GM12878 (cell line): ENCODE results near the gene CPT1C. TPM values are rescaled to one million over a fixed set of nuclear protein-coding genes. Genes with fewer than 3 reads are reported as not detected.

ENCODE experiments used
- ATAC-seq: fragments of 200-7000 bp; cut with Tn5 transposase; 3 replicates; pipeline ENCODE4 v1.9.1; 2020; ENCODE audit warnings: mild to moderate bottlenecking, moderate library complexity
- BruUV-seq: library from RNA; stranded (reverse); fragments of 400-500 nt; replicated peaks from 2 replicates; lab custom pipeline; 2021; lab: Mats Ljungman, UMichigan
- CTCF ChIA-PET: fragments of 300-600 bp; sonication (Branson Sonifier 250); formaldehyde crosslinking; extraction: SDS; loops from one replicate; lab custom pipeline; 2021; ENCODE audit warnings: inconsistent platforms; lab: Yijun Ruan, JAX
- POLR2A ChIA-PET: fragments of 350-600 bp; formaldehyde crosslinking; extraction: SDS; loops from one replicate; lab custom pipeline; 2021; ENCODE audit warnings: inconsistent platforms; lab: Charles Lee
- RAD21 ChIA-PET: fragments of 300-600 bp; sonication (Branson Sonifier 250); formaldehyde crosslinking; loops from one replicate; lab custom pipeline; 2023; ENCODE audit warnings: antibody characterized with exemption; ENCODE audit not compliant: unreplicated experiment; lab: Charles Lee
- SMC1A ChIA-PET: fragments of 300-600 bp; sonication (Branson Sonifier 250); formaldehyde crosslinking; loops from one replicate; lab custom pipeline; 2023; ENCODE audit not compliant: unreplicated experiment, uncharacterized antibody; lab: Charles Lee
- DNase-seq: peaks from one replicate; pipeline ENCODE4 v3.0.0-alpha.2; 2011; ENCODE audit warnings: low read depth, low spot score
- FAIRE-seq: peaks from 3 replicates; lab custom pipeline; 2011; peaks lifted over from hg19 to GRCh38; lab: Jason Lieb, UNC
- H2AFZ ChIP-seq: 2 replicates; pipeline ENCODE4 v1.6.0; 2011; ENCODE audit warnings: low read depth, low read length, control low read depth; ENCODE audit not compliant: control insufficient read depth
- H3K27ac ChIP-seq: 2 replicates; pipeline ENCODE4 v1.5.1; 2011; ENCODE audit warnings: control low read depth; ENCODE audit not compliant: control insufficient read depth, insufficient read depth
- H3K27me3 ChIP-seq, 2 experiments: replicated peaks in 1 of 2; 2 replicates each; pipeline versions ENCODE4 v1.6.0 to v1.6.1; 2011; ENCODE audit warnings: low read length in 1 of 2; ENCODE audit not compliant: control insufficient read depth in 2 of 2, insufficient read depth in 2 of 2
- H3K36me3 ChIP-seq, 2 experiments: 2 replicates each; pipeline ENCODE4 v1.5.1; 2011; ENCODE audit warnings: low read length in 1 of 2; ENCODE audit not compliant: control insufficient read depth in 2 of 2, insufficient read depth in 2 of 2
- H3K4me1 ChIP-seq: 2 replicates; pipeline ENCODE4 v1.6.1; 2011; ENCODE audit warnings: mild to moderate bottlenecking, low read length, moderate library complexity, mixed read lengths; ENCODE audit not compliant: control insufficient read depth, insufficient read depth
- H3K4me2 ChIP-seq: 2 replicates; pipeline ENCODE4 v1.6.0; 2011; ENCODE audit warnings: control low read depth; ENCODE audit not compliant: control insufficient read depth, insufficient read depth
- H3K4me3 ChIP-seq: fragments of 200-600 bp; sonication (generic); 2 replicates; pipeline ENCODE4 v1.5.1; 2016
- H3K79me2 ChIP-seq: 2 replicates; pipeline ENCODE4 v1.6.0; 2011; ENCODE audit warnings: low read length; ENCODE audit not compliant: control insufficient read depth, insufficient read depth
- H3K9ac ChIP-seq: 2 replicates; pipeline ENCODE4 v1.8.0; 2011; ENCODE audit warnings: low read length, control low read depth, mixed read lengths; ENCODE audit not compliant: control insufficient read depth, insufficient read depth
- H3K9me3 ChIP-seq: replicated peaks from 3 replicates; pipeline ENCODE4 v1.5.1; 2011; ENCODE audit warnings: mild to moderate bottlenecking, low read length; ENCODE audit not compliant: control insufficient read depth, insufficient read depth
- H4K20me1 ChIP-seq: 2 replicates; pipeline ENCODE4 v1.6.0; 2011; ENCODE audit not compliant: control insufficient read depth, insufficient read depth
- CUX1 ChIP-seq: IDR thresholded peaks from 2 replicates; pipeline ENCODE4 v1.6.1; 2012; ENCODE audit warnings: improper control_type of control experiment, low read depth, low read length; ENCODE audit not compliant: insufficient replicate concordance
- EZH2 ChIP-seq: IDR thresholded peaks from 2 replicates; pipeline ENCODE4 v1.6.1; 2012; ENCODE audit warnings: low read depth, mild to moderate bottlenecking, control low read depth, inconsistent platforms, low read length, borderline replicate concordance; ENCODE audit not compliant: control insufficient read depth
- IKZF2 ChIP-seq, 2 experiments: fragments of 450-650 bp; IDR thresholded peaks; 2 replicates each; pipeline ENCODE4 v1.6.1; 2017; ENCODE audit warnings: mild to moderate bottlenecking in 2 of 2, moderate library complexity in 2 of 2
- KAT2A ChIP-seq: conservative IDR thresholded peaks from 2 replicates; pipeline ENCODE4 v1.6.1; 2011; ENCODE audit warnings: low read depth, low read length; ENCODE audit not compliant: control insufficient read depth
- KLF5 ChIP-seq: fragments of 450-650 bp; IDR thresholded peaks from 2 replicates; pipeline ENCODE4 v1.6.1; 2014; ENCODE audit warnings: mild to moderate bottlenecking; ENCODE audit not compliant: partially characterized antibody
- NR2C2 ChIP-seq: IDR thresholded peaks from 2 replicates; pipeline ENCODE4 v1.6.1; 2011; ENCODE audit warnings: borderline replicate concordance, low read depth; ENCODE audit not compliant: control insufficient read depth, insufficient read length
- SUZ12 ChIP-seq: fragments of 200-600 bp; sonication (generic); IDR thresholded peaks from one replicate; pipeline ENCODE4 v1.6.1; 2018; ENCODE audit warnings: antibody characterized with exemption, mild to moderate bottlenecking; ENCODE audit not compliant: unreplicated experiment
- TAF1 ChIP-seq: IDR thresholded peaks from 2 replicates; pipeline ENCODE4 v1.6.1; 2011; ENCODE audit warnings: mild to moderate bottlenecking, low read depth, low read length, borderline replicate concordance
- TARDBP ChIP-seq: IDR thresholded peaks from 2 replicates; pipeline ENCODE4 v1.6.1; 2016; ENCODE audit warnings: borderline replicate concordance
- TCF7 ChIP-seq: IDR thresholded peaks from 2 replicates; pipeline ENCODE4 v1.6.1; 2014; ENCODE audit warnings: antibody characterized with exemption, borderline replicate concordance
- YY1 ChIP-seq: IDR thresholded peaks from 2 replicates; pipeline ENCODE4 v1.6.1; 2011; ENCODE audit warnings: low read depth, mild to moderate bottlenecking, low read length
- WGBS: methylation state at CpG from one replicate; pipeline ENCODE4 v1.1.6; 2016; ENCODE audit warnings: low lambda C conversion rate; ENCODE audit not compliant: insufficient replicate concordance, insufficient coverage; ENCODE audit errors: missing lambda C conversion rate; 5-methylcytosine and 5-hydroxymethylcytosine counted together
- in situ Hi-C: fragments of 300-500 bp; cut with MboI; formaldehyde crosslinking; loops from 9 replicates; pipeline ENCODE4 v1.14.3; 2018; ENCODE audit warnings: mixed read lengths
- intact Hi-C: fragments of 100-400 bp; cut with micrococcal nuclease; formaldehyde crosslinking; loops from one replicate; pipeline ENCODE4 v1.14.2; 2022; ENCODE audit not compliant: unreplicated experiment
- polyA plus RNA-seq, 11 experiments: library from polyadenylated mRNA; depleted of rRNA in 4 of 11; unstranded in 6 of 11; stranded (reverse) in 5 of 11; fragments of >200 nt; fragmentation: Nextera tagmentation in 4 of 11; fragmentation: Illumina TruSeq in 1 of 11; extraction: Ambion mirVana in 4 of 11; extraction: Trizol in 1 of 11; gene quantifications; 1 replicate in 1 of 11; 2 replicates in 10 of 11; pipeline versions ENCODE4 v1.2.1 to v1.2.3, GENCODE V29; 2011 to 2016; ENCODE audit warnings: inconsistent platforms in 2 of 11, missing spikeins in 2 of 11, low read depth in 1 of 11
- total RNA-seq, 4 experiments: library from RNA; depleted of rRNA in 3 of 4; stranded (reverse); fragments of >200 nt in 3 of 4; fragmentation: Illumina TruSeq in 1 of 4; extraction: Trizol in 1 of 4; gene quantifications; 2 replicates each; pipeline versions ENCODE4 v1.2.1 to v1.2.3, GENCODE V29; 2013 to 2021
- TF ChIP-seq, protein P1 (sequence below): IDR thresholded peaks from 2 replicates; pipeline ENCODE4 v1.6.1; 2012; ENCODE audit warnings: low read length, inconsistent platforms

Gene CPT1C
- total and polyA plus RNA-seq, 10 of the 15 experiments (the other 5 are each of a cell fraction or from before 2014, with no cell fraction given), result 0.04 to 0.56 (median 0.21) TPM; not detected in 3

DNA sequence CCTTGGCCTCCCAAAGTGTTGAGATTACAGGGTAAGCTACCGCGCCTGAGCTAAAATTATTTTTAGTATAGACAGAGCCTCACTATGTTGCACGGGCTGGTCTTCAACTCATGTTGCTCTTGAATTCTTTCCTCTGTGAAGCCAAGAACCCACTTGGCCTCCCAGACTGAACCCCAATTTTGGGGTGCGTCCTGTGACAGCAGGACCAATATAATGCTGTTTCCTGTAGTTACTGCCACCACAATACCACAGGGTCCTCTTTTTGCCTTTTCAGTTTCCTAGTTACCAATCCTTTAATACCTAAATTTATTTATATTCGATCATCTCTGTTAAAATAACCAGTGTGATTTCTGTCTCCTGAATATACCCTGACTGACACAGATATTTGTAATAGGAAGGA, 39.2 kb downstream of the CPT1C start:
- in situ Hi-C loops (no loop called here), intact Hi-C loops (no loop called here)
- Histone ChIP-seq H3K4me3 (no peak overlapping the region), H3K79me2 (no peaks in the 10 kb centered on the region), H3K27me3 (no peaks in the 10 kb centered on the region), H3K27ac (no peak overlapping the region), H3K36me3 (no peaks in the 10 kb centered on the region)
- DNase-seq (no peak), ATAC-seq (no peak)
- RAD21 ChIA-PET, result no interaction called here
- no TSS peak for BruUV-seq
- 9% methylated on average over 5 of the region's 5 CpGs for WGBS
- TF ChIP-seq KLF5, result no peak
- no peak for TF ChIP-seq NR2C2
- no peak for TF ChIP-seq CUX1
- TF ChIP-seq, protein P1, sequence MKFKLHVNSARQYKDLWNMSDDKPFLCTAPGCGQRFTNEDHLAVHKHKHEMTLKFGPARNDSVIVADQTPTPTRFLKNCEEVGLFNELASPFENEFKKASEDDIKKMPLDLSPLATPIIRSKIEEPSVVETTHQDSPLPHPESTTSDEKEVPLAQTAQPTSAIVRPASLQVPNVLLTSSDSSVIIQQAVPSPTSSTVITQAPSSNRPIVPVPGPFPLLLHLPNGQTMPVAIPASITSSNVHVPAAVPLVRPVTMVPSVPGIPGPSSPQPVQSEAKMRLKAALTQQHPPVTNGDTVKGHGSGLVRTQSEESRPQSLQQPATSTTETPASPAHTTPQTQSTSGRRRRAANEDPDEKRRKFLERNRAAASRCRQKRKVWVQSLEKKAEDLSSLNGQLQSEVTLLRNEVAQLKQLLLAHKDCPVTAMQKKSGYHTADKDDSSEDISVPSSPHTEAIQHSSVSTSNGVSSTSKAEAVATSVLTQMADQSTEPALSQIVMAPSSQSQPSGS, result no peak
- TF ChIP-seq KAT2A, result no peak
- TF ChIP-seq SUZ12, result no peak
- TF ChIP-seq TARDBP, result no peak
- no peak for TF ChIP-seq TCF7
- TF ChIP-seq EZH2, result no peak
- TF ChIP-seq YY1, result no peak
- no peak for TF ChIP-seq IKZF2 (IDR thresholded peaks at IDR 0.05)
- no peak for TF ChIP-seq TAF1
- TF ChIP-seq, all 136 proteins: peak for 0
- Histone ChIP-seq H3K9ac (no peak overlapping the region), H3K9me3 (no peaks in the 10 kb centered on the region), H4K20me1 (no peaks in the 10 kb centered on the region), H3K4me2 (no peak overlapping the region), H3K4me1 (no peaks in the 10 kb centered on the region), H2AFZ (no peak overlapping the region)
- POLR2A ChIA-PET, result no interaction called here
- FAIRE-seq, result no peak
- CTCF ChIA-PET, result no interaction called here
- SMC1A ChIA-PET, result interaction anchor here (1.4 kb wide), 1 partner anchor 24 kb away, joined by 3 read pairs; no protein-coding TSS in a partner anchor
